Cerebellar nuclear complex (tissue), 1 donor: ENCODE data around the gene RERE.

Source experiments
- DNase-seq, 2 experiments: peaks; one replicate each; lab custom pipeline; 2025; lab: John Stamatoyannopoulos, UW

Gene RERE

DNA sequence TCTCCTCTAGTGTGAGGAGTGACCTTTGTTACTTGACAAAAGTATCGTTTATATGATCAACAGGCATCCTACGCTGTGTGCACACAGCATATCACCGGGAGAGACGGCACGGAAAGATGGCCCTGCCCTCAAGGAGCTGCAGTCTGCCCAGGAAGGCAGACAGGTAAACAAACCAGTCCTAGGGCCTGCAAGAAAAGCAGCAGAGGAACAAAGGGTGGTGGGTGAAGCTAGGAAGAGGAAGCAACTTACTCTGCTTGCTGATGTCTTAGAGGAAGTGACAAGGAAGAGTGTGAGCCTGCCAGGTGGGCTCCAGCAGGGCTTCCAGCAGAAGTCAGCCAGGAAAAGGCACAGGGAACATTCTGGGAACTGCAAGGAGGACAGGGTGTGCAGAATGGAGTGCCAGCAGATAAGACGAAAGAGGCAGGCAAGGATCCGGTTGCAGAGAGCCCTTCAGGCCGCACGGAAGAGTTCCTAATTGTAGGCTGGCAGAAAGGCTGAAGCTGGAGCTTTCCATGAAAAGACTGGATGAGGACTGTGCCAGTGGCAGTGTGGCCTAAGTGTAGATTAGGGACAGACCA is 392.8 kb downstream of the RERE start:
- peak; percentile 68 to 73 for DNase-seq

DNA sequence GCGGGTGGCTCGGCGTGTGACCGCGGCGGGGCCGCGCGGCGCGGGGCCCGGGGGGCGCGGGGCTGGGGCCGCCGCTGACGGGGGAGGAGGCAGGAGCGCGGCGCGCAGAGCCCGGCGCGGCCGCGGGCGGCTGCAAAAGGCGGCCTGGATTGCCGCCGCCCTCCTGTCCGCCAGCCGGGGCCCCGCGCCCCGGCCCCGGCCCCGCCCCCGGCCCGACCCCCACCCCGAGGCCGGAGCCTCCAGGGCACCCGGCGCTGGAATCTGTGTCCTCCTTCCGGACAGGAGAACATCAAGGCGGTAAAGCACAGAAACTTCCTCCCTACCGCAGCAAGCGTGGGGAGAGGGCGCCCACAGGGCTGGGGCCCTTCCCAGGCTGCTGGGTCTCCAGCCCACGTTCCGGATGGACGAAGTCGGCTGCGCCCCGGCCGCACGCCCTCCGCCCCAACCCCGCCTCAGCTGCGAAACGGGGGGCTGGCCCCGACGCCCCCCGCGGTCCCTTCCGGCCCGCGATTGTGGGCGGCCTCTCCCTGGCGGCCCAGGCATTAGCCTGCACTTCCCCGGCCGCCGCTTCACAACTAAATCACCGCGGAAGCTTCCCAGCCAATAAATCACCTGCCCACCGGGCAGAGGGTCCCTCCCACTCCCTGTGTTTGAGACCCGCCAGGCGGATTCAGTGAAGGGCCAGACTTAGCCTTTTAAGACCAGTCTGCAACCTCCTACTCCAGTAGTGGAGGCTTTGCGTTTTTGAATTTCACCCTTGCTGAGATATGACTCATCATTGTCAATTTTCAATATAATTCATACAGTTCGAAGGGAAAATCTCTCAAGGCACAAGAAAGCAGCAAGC is 393.5 kb downstream of the RERE start:
- DNase-seq = no peak

DNA sequence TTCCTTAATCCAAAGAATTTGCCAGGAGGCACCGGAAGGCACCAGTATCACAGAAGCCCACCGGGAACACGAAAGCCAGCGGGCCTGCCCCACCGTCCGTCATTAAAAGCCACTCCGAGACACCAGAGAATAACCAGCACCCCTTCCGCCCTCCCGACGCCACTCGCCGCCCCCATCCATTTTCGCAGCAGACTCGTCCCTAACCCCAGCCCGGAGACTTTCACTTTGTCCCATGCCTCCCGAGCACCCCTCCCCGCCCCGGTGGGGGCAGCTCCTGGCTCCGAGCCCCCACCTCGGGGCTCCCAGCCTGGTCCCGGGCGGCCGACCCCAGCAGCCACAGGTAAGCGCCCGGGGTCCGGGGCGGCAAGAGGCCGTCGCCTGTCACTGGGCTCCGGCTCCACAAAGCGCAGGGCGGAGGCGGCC is 394.2 kb downstream of the RERE start:
- DNase-seq = no peak

DNA sequence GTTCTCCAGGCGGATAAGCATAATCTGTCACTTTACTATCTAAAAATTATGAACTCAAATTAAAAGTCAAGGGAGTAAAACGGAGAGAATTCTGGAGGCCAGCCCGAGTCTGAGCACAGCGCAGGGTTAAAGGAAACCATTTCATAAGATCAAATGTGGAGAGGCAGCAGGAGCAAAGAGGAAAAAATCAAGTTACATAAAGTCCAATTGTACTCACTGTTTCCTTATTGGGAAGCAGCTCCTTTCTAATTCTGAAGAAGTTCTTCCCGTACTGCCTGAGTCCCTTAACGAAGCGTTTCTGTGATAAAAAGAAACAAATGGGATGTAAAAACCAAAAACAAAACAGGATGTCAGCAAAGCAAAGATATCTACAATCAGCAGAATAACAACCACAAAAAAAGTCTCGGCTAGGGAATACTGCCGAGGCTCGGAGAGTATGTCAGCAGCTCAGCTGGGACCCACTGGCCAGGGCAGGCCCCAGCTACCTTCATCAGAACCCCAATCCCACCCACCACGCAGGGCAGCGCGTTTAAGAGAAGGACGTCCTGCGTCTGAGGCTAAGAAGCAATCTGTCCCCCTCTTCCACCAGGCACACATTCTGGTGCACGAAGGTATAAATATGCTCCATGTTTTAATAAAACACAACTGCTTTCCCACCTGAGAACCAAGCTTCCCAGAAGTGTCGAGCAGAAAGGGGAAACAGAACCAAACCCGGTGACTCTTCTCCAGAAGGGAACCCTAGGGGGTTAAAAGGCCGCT is 394.8 kb downstream of the RERE start:
- DNase-seq = no peak

DNA sequence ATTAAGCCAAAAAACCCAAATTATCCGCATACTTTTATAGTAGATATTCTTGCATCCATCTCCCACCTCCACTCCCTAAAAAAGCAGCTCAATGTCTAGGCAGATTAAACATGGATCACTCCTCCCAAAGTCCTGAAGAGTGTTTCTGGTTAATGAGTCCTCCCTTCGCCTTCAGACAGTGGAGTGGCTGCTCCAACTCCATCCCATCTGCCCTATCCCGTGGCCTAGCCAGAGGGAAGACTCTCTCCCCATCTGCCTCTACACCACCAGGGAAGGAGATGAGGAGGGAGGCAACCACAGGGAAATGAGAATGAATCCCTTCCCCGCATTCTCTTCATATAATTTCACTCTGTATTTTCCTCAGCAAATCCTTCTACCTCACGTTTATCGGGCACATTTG is 395.7 kb downstream of the RERE start:
- DNase-seq = peak in 1 of 2 experiments; percentile 27

DNA sequence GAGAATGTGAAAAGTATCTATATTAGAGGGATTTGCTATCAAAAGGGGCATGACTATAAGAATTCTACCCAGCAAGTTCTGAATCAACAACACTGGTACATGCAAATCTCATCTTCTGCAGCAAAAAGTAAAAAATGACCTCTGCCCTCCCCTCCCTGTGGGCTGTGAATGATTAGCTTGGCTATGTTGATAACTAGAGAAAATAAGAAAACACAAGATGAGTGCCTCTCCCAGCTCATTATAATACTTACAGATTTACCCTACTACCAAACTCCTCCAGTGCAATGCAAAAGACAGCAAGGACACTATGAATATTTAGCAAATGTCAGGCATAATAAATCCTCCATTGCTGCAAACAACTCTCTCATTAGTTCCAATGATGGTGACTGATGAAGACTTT is 397.1 kb downstream of the RERE start:
- no peak for DNase-seq

DNA sequence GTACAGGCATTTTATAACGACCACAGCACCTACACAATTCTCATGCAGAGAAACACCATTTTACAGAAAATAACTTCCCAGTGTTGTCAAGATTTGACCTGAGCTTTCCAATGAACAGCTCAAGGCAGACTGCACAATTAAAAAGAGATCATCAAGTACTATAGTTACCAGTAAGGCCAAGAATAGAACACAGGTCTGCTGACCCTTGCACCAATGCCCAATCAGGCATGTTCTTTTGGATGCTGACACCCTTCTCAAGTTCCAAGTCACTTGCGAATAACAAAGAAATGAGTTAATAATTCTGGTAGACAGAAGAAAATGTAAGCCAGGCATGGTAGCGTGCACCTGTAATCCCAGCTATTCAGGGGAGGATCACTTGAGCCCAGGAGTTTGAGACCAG is 397.6 kb downstream of the RERE start:
- no peak for DNase-seq

DNA sequence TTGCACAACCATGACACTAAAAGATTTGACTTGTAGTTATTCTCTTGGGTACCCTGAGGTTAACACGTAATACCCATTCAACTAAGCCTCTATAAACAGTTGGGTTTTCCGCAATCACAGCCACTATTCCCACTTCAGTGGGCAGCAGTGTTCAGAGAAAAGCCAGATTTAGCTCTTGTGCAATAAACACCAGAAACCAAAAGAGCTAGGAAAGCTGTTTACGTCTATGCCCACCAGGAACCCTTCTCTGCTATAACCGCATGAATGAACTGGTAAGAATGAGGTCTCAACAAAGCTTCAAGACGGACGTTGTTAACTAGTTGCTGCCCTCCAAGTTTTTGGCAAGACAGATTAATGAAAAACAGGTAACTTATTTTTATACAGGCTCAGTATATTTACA is 398.3 kb downstream of the RERE start:
- DNase-seq = no peak

DNA sequence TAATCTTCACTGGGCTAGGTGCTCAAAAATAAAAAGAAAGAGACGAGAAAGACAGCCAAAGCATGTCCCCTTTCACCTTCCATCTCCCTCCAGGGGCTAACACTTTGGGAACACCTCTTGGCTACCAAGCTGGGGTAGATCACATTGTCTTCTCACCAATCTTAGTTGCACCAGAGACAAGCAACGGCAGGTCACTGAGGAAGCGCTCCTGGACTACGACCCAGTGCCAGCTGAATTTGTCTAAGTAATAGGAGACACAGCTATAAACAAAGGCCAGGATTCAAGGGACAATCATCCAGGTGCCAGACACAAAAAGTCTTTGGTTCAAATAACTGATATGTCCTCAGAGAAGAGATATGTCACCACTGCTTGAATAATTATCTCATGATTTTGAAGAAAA is 399.1 kb downstream of the RERE start:
- no peak for DNase-seq

DNA sequence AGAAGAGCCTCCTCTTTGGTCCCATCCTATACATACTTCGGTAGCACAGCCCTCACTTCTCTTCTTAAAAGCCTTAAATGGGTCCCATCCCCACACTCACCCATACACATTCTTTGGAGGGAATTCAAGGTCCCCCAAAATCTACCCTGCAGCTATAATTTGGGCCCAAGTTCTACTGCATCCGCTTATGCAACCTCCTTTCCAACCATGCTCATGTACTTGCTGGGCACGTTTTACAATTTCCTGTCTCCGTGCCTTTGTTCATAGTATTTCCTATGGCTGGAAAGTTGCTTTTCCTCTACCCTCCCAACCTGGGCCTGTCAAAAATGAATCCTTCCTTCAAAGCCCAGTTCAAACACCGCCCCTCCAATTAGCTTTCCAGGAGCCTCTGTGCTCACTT is 399.8 kb downstream of the RERE start:
- no peak for DNase-seq

DNA sequence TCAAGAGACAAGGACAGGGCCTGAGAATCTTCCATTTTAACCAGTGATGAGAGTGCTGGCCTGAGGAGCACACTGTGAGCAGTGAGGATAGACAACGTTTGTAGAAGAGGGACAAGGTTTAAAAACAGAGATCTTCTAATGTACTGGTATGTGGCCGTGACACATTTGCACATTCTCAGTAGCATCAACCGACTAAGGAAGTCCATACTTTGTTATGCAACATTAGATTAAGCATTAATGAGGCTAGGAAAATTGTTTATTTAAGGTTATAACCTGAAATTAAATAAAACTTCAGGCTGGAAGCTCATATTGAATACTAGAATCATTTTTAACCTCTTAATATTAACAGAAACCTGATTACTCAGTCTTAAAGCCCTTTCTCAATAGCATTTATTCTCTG is 400.6 kb downstream of the RERE start:
- DNase-seq = no peak

DNA sequence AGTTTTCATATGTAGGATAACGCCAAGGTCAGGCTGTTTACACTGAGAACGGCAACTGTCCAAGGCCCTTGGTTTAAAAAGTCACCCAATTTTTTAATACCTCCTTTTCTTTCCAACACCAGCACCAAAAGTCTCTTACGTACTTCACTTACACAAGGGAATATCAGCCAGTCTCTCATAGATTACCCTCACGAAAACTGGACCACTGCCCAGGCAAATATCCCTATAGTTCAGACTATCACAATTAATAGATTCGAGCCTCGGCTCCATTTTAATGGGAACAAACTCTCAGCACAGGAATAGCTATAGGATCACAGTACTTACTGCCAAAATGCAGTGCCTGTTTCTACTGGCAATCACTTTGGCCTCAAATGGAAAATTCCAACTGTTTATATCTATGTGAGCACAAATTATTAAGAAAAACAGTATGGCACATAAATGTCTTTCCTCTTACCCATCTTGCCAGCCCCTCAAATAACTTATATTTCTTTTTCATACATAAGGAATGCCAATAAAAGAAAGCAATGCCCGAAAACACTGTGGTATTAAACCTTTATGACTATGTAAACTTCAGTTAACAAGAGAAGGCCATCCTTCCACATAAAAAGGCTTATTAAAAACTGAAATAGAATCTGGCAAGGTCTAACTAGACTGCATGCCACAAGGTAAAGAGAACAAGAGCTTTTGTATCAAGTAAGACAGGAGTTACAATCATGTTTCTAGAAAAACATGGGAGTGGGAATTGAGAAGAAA is 401.7 kb downstream of the RERE start:
- DNase-seq = no peak

DNA sequence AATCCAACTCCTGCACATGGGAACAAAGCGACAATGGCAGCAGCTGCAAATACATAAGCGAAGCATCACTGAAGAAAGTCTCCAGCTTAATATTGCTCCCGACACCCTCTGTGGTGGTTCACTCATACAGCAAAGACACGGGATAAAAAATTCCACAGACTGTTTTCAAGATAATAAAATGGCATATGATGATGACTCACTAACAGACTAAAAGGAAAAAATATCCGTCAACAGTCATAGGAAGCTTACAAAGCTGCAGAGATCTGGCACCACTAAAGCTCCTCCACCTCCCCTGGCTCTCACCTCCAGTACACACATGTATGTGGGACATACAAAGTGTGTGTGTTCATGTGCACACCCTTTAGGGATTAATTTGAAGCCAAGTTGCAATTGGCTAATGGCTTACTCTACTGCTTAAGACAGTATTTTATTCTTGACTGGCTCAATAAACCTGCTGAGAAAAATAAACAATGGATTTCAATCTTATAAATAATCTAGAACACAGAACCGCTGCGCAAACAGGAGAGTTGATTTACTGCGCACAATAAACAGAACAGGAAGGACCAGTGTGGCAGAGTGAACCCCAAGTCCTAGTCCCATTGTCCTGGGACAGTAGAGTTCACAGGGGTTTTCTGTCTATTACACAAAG is 405.1 kb downstream of the RERE start:
- DNase-seq = no peak

DNA sequence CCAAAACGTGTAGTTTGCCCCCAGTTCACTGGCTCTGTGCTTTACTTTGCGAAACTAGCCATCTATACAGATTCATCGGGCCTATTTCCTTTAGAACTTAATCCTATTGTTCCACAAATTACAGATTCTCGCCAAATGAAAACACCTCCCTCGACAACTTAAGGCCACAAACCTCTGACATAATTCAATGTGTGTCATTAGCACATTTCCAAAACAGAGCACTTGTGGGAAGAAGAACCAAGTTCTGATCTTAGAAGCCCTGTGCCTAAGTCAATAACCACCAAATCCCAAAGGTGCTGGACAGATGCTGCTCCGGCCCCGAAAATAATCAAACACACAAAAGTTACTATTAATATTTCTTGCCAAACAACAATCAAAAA is 405.6 kb downstream of the RERE start:
- DNase-seq = no peak

DNA sequence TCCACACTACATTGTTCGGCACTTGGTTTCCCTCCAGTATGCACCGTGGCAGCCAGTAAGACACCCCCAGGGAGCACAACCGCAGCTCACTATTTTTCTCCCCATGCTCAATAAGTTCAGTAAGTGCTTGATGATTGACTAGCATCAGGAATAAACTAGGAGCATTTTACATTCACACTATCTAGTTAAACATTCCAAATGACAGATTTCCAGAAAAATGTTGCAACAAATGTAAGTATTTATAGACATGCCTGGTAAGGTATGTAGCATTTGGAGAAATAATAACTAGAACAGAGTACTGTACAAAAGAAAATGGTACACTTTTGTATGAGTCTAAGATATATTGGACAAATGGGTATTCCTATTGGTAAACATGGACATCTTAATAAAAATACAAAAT is 406.6 kb downstream of the RERE start:
- DNase-seq = no peak

DNA sequence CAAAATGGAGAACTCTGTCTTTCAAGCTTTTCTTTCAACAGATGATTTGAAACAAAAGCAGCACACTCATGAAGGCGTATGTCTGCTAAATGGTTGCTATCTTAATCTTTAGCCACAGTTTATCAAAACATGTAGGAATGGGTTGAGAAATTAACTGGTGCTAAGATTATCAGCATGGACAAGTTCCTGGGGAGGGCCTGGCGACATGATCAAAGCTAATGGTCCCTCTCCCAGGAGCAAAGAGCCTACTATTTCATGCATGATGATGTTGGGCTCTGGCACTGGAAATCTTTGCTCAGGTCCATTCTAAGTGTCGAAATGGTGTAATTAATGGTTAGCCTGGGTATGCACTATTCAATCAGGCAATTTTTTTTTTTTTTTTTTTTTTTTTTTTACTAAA is 407.8 kb downstream of the RERE start:
- DNase-seq = no peak

DNA sequence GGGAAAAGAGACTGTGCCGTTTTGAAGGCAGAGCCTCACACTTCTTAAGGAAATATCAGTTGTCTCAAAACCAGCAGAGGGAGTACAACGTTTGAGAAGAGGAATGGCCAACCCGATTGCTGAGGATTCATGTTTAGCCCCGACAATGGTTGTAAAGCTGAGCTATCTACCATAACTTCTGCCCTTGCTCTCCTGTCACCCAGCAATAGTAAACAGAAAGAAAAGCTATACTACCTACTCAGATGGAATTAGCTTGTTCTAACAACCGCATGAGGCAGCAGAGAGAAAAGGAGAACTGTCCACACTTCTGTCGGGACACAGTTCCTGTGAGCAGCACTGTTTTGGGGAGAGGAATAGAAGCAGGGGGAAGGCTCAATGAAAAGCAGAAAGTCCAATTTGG is 408.3 kb downstream of the RERE start:
- no peak for DNase-seq

DNA sequence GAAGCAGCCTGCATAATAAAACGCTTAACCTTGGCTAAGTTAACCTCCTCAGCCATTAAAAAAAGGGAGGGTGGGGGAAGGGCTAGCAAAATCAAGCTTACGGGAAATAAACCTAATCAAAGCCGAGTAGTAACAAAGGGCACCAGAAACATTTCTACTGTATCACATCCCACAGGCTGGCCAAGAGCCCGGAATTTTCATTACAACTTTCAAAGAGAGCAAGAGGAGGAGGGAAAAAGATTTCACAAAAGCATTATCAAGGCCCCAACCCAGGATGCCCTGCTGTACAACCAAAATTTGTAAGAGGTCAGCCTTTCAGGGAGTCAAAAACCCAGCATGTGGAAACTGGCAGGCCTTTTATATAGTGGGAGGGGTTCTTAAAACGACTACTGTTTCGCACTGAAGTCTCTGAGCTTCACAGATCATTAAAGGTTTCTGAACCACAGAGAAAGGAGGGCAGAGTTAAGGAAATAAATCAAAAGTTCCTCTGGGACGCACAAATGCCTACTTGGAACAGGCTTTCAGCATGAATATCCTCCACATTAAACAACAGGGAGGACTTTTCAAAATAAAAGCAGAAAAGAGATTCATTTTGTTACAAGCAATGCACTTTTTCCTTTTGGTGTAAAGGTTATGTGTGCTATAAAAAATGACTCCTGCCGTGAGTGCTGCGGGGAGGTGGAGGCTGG is 409.1 kb downstream of the RERE start:
- DNase-seq = no peak

DNA sequence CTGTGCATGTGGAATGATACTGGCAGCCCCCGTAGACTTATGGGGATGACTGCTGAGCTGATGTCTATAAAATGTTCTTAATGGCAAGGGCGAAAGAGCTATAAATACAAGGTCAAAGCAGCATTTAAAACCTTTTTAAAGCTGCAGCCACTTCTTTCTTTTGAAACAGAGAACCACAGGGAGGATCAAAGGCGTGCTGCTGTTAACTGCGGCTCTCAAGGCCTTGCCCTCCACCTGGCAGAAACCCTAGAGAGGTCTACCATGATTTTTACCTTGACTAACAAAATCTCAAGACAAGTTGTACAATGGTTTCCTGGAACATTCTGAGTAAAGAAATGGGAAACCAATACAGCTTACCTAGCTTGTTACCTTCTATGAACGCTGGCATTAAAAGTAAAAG is 409.8 kb downstream of the RERE start:
- no peak for DNase-seq

DNA sequence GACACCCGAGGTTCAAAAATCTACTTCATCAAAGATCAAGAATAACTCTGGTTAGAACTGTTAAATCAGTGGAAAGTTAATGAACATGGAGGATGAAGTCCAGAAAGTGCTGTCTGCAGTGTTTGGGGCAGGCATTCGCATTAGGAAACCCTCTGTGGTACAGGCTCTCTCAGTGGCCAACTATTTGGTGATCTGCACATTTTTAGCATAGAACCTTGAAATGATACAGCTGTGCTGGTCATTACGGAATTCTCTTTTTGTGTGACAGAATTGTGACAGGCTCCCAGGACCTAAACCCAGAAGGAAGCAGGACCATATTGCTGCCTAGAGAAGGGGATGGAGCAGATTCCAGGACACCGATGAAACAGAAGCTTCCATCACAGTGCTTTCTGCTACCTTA is 410.5 kb downstream of the RERE start:
- no peak for DNase-seq

DNA sequence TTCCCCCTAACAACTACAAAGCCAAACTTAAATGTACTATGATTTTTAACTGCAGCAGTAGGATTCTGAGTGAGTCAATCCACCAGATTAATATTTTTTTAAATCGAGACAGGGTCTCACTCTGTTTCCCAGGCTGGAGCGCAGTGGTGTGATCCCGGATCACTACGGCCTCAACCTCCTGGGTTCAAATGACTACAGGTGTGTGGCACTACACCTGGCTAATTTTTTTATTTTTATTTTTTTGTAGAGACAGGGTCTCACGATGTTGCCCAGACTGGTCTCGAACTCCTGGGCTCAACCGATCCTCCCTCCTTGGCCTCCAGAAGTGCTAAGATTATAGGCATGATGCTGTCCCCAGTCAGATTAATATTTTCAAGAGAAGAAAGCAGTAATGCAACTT is 411.4 kb downstream of the RERE start:
- no peak for DNase-seq
